Heart right ventricle (tissue), 16 donors: ENCODE results near the gene PAIP1. TPM values are rescaled to one million over a fixed set of nuclear protein-coding genes. Genes with fewer than 3 reads are reported as not detected.
"Not testable (repeated sequence)": the region's sequence is repeated elsewhere in the genome, so short reads cannot be mapped to it uniquely, and the experiment has no call there.

ENCODE experiments used
- ATAC-seq, 8 donors: fragments of 200-7000 bp; cut with Tn5 transposase; one replicate each; pipeline ENCODE4 v1.9.1; 2020; ENCODE audit warnings: mild to moderate bottlenecking in 8 of 8, moderate library complexity in 8 of 8, moderate number of reproducible peaks in 1 of 8
- DNase-seq, 2 donors: peaks; one replicate each; pipeline ENCODE4 v3.0.0-alpha.2; 2020
- H3K27ac ChIP-seq, 10 donors: fragments of 200-600 bp; sonication (generic) in 2 of 10; one replicate each; pipeline versions ENCODE4 v1.5.0 to v1.8.0; 2020 to 2022; ENCODE audit warnings: mild to moderate bottlenecking in 3 of 10
- H3K27me3 ChIP-seq, 7 donors: fragments of 200-600 bp; one replicate each; pipeline ENCODE4 v1.8.0; 2021 to 2022; ENCODE audit warnings: mild to moderate bottlenecking in 2 of 7
- H3K36me3 ChIP-seq, 9 donors: fragments of 200-600 bp; sonication (generic) in 1 of 9; one replicate each; pipeline versions ENCODE4 v1.5.0 to v1.8.0; 2020 to 2022; ENCODE audit warnings: mild to moderate bottlenecking in 2 of 9
- H3K4me1 ChIP-seq, 9 donors: fragments of 200-600 bp; sonication (generic) in 1 of 9; one replicate each; pipeline versions ENCODE4 v1.5.0 to v1.8.0; 2020 to 2022; ENCODE audit warnings: mild to moderate bottlenecking in 4 of 9
- H3K4me3 ChIP-seq, 10 donors: fragments of 200-600 bp; sonication (generic) in 2 of 10; one replicate each; pipeline versions ENCODE4 v1.5.0 to v1.8.0; 2020 to 2022; ENCODE audit warnings: mild to moderate bottlenecking in 7 of 10, moderate library complexity in 2 of 10
- H3K9me3 ChIP-seq, 11 donors: fragments of 200-600 bp in 10 of 11; sonication (generic) in 2 of 11; one replicate each; pipeline versions ENCODE4 v1.5.0 to v1.8.0; 2013 to 2022; ENCODE audit warnings: mild to moderate bottlenecking in 2 of 11, control low read depth in 1 of 11, moderate library complexity in 1 of 11
- WGBS, 2 donors: extraction: QIAGEN DNeasy Blood & Tissue Kit; methylation state at CpG; one replicate each; pipeline ENCODE4 v1.1.7; 2013; ENCODE audit warnings: inconsistent platforms in 1 of 2; 5-methylcytosine and 5-hydroxymethylcytosine counted together
- intact Hi-C, 10 donors: fragments of 100-400 bp; cut with DNase I; formaldehyde crosslinking; loops; one replicate each; pipeline versions ENCODE4 v1.11.1 to v1.14.2; 2022
- polyA plus RNA-seq, 2 donors: library from polyadenylated mRNA; stranded (reverse); fragments of 200-250 nt; gene quantifications; one replicate each; pipeline ENCODE4 v1.2.3, GENCODE V29; 2013
- total RNA-seq, 10 donors: library from RNA; stranded (reverse); fragmentation: NEBNext Ultra II Directional in 3 of 10; extraction: Animal tissue kit (Norgen Biotek cat#: 25700) in 3 of 10; gene quantifications; one replicate each; pipeline versions ENCODE4 v1.2.1 to v1.2.4, GENCODE V29; 2021 to 2023
- TF ChIP-seq, protein P1 (sequence below), 9 donors: fragments of 200-600 bp; sonication (generic) in 2 of 9; IDR thresholded peaks; one replicate each; pipeline versions ENCODE4 v1.5.0 to v1.8.0; 2021 to 2022; ENCODE audit warnings: antibody characterized with exemption in 9 of 9, mild to moderate bottlenecking in 5 of 9, moderate library complexity in 1 of 9
- donor health status: Arrhythmogenic right ventricular cardiomyopathy.
- donor health status: ischemic (EF 13 %, LVEDD 7.1; RV severe dilation, severe dysfunction).
- donor health status: healthy with polysubstance abuse.
- donor health status: DM: no; HTN: yes; CAD: no.
- donor health status: DM: no; HTN: no; CAD: no.
- donor health status: ischemic (EF 25% LVEDD 6.9; RV normal size, moderate dysfunction).
- donor health status: ischemic (EF 25% LVEDD 5.7; RV mildly dilated, moderate dysfunction).
- donor health status: healthy.
- donor health status: DM: yes; HTN: yes; CAD: no.
- donor health status: Ischemic cardiomyopathy.
- donor health status: ischemic (EF 35%, LVEDD 5.7; RV mildly dilated, moderate dysfunction).
- donor health status: nonischemic (EF 11% LVEDD 7.7; RV severe dilation, severe dysfunction).
- donor health status: DM: yes; HTN: yes; CAD: no.
- donor health status: PGD.
- donor health status: ischemic (EF 29% LVEDD 5.4; RV normal size, mild dysfunction).
- donor health status: nonischemic (EF 23%, LVEDD 6.1; RV moderate dilation, normal function).

PAIP1 gene
- total and polyA plus RNA-seq, 12 donors = 51.1 to 162 (median 133) TPM

DNA sequence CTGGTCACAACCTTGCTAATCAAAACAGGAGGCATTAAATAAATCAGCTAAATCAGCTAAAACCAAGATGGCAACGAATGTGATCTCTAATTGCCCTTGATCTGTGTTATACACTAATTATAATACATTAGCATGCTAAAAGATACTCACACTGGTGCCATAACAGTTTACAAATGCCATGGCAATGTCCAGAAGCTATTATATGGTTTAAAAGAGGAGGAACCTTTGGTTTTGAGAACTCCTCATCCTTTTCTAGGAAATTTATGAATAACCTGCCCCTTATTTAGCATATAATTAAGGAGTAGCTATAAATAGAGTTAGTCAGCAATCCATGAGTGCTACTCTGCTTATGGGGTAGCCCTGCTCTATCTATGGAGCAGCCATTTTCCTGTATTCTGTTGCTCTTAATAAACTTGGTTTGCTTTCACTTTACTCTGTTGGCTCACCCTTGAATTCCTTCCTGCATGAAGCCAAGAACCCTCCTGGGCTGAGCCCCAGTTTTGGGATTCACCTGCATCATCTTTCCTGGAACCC, 27.4 kb upstream of the PAIP1 start:
- Histone ChIP-seq H3K4me3 (no peak overlapping the region), H3K36me3 (peaks cover 0 to 37% (median 5%) of the 10 kb centered on the region in 9 donors), H3K27me3 (no peaks in the 10 kb centered on the region), H3K27ac (no peak overlapping the region), H3K9me3 (no peaks in the 10 kb centered on the region), H3K4me1 (no peaks in the 10 kb centered on the region)
- intact Hi-C loops = no loop called here
- TF ChIP-seq, protein P1, sequence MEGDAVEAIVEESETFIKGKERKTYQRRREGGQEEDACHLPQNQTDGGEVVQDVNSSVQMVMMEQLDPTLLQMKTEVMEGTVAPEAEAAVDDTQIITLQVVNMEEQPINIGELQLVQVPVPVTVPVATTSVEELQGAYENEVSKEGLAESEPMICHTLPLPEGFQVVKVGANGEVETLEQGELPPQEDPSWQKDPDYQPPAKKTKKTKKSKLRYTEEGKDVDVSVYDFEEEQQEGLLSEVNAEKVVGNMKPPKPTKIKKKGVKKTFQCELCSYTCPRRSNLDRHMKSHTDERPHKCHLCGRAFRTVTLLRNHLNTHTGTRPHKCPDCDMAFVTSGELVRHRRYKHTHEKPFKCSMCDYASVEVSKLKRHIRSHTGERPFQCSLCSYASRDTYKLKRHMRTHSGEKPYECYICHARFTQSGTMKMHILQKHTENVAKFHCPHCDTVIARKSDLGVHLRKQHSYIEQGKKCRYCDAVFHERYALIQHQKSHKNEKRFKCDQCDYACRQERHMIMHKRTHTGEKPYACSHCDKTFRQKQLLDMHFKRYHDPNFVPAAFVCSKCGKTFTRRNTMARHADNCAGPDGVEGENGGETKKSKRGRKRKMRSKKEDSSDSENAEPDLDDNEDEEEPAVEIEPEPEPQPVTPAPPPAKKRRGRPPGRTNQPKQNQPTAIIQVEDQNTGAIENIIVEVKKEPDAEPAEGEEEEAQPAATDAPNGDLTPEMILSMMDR (IDR thresholded peaks at IDR 0.05) = no peak
- 82 to 93% methylated on average over 1 of the region's 1 CpG for WGBS, 2 donors
- DNase-seq (no peak), ATAC-seq (peak in 1 of 8 donors; percentile 17)

DNA sequence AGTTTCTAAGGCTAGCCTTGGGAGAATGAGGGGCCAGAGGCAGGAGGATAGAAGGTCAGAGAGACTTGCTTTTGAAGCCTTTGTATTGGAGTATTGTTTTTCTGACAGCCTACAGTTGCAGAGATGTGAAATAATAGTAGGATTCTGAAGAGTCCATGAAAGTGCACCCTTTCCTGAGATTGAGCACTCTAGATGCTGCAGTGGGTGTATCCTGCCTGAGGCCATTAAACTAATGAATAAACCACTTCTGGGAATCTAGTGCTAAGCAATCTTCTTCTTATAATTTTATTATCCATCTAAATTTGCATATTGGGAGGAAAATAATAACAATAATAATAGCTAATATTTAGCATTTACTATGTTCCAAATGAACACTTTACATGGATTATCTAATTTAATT, 26.8 kb upstream of the PAIP1 start:
- no peak overlapping the region for H3K27ac ChIP-seq
- no peaks in the 10 kb centered on the region for H3K4me1 ChIP-seq
- DNase-seq (no peak), ATAC-seq (no peak)
- TF ChIP-seq, protein P1 (IDR thresholded peaks at IDR 0.05) = no peak
- H3K4me3 ChIP-seq = no peak overlapping the region
- no peaks in the 10 kb centered on the region for H3K9me3 ChIP-seq
- H3K36me3 ChIP-seq = peaks cover 0 to 37% (median 5%) of the 10 kb centered on the region in 9 donors
- intact Hi-C loops = no loop called here
- H3K27me3 ChIP-seq = no peaks in the 10 kb centered on the region

DNA sequence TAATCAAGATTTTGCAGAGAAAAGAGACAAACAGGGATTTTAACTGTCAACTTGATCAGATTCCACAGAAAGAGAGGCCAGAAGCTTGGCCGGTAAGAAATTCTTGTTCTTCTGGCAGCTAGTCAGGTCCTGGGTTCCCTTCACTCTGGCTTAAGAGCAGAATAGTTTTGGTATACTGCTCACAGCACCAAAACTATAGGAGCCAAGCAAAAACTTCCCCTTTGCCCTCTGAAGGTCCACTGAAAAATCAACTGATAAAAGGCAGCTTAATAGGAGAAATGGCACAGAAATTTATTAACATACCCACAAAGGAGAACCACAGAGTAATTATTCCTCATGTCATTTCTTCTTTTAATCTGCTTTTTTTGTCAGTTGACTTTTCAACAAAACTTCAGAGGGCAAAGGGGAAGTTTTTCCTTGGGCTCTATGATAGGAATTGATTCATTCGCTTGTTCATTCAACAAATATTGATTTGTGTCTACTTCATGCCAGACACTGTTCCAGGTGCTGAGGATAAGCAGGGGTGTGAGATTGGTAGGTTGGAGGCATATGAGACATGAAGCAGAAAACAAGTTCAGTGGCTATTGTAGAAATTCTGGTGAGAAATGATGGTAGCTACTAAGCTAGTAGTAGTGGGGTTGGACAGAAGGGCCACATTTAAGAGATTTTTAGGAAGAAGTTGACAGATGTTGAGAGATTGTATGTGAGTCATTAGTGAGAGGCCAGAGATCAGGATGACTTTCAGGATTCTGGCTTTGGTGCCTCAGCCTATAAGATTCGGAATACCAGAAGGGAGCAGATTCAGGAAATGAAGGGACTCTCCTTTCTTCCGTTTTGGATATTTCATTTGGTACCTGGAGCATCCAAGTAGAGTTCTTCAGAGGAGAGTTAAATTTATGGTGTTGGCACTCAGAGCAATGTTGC, 25.5 kb upstream of the PAIP1 start:
- intact Hi-C loops = no loop called here
- WGBS, 2 donors = 82 to 86% methylated on average over 4 of the region's 4 CpGs
- no peak for DNase-seq
- Histone ChIP-seq H3K27ac (no peak overlapping the region), H3K4me3 (no peak overlapping the region), H3K4me1 (no peaks in the 10 kb centered on the region), H3K36me3 (peaks cover 0 to 34% (median 5%) of the 10 kb centered on the region in 9 donors), H3K27me3 (no peaks in the 10 kb centered on the region), H3K9me3 (no peaks in the 10 kb centered on the region)
- ATAC-seq = no peak
- TF ChIP-seq, protein P1 (IDR thresholded peaks at IDR 0.05) = no peak

DNA sequence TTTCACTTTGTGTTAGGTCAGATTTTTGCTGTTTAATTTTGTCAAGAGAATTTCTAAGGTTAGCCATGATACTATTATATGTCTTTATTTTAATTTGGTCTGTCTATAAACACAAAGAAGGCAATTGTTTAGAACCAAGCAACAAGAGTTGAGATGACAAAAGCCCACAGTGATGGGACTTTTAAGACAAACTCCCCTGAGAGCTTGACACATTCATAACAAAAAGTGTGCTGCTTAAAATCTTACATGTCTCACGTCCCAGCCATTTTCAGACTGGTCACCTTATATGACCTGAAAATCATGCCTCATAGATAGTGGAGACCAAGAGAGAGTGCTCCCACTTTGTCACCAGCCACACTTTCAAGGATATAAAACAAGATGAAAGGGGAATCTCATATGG, 24.5 kb upstream of the PAIP1 start:
- Histone ChIP-seq H3K36me3 (peaks cover 0 to 34% (median 5%) of the 10 kb centered on the region in 9 donors), H3K27ac (no peak overlapping the region), H3K4me1 (no peaks in the 10 kb centered on the region), H3K27me3 (no peaks in the 10 kb centered on the region), H3K4me3 (no peak overlapping the region), H3K9me3 (no peaks in the 10 kb centered on the region)
- TF ChIP-seq, protein P1 (IDR thresholded peaks at IDR 0.05) = no peak
- DNase-seq (no peak), ATAC-seq (no peak)
- intact Hi-C loops = no loop called here
- WGBS, 2 donors = 32 to 58% methylated on average over 1 of the region's 1 CpG

DNA sequence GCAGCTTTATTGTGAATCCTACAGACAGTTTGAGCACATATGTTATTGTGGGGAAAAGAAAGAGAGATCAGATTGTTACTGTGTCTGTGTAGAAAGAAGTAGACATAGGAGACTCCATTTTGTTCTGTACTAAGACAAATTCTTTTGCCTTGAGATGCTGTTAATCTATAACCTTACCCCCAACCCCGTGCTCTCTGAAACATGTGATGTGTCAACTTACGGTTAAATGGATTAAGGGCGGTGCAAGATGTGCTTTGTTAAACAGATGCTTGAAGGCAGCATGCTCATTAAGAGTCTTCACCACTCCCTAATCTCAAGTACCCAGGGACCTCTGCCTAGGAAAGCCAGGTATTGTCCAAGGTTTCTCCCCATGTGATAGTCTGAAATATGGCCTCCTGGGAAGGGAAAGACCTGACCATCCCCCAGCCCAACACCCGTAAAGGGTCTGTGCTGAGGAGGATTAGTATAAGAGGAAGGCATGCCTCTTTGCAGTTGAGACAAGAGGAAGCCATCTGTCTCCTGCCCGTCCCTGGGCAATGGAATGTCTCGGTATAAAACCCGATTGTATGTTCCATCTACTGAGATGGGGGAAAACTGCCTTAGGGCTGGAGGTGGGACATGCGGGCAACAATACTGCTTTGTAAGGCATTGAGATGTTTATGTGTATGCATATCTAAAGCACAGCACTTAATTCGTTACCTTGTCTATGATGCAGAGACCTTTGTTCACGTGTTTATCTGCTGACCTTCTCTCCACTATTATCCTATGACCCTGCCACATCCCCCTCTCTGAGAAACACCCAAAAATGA, 23.7 kb upstream of the PAIP1 start:
- H3K4me3 ChIP-seq, ATAC-seq, DNase-seq, H3K27me3 ChIP-seq, H3K27ac ChIP-seq, H3K9me3 ChIP-seq, intact Hi-C loops, H3K4me1 ChIP-seq: not testable (repeated sequence)
- peaks cover 0 to 38% (median 8%) of the 10 kb centered on the region in 9 donors for H3K36me3 ChIP-seq
- WGBS, 2 donors = 82 to 87% methylated on average over 10 of the region's 10 CpGs
